ENCODE data around the gene MEGF10. TPM values are rescaled to one million over a fixed set of nuclear protein-coding genes. Genes with fewer than 3 reads are reported as not detected.
A peak's percentile ranks its signal among the peaks of the same experiment; 100 is the strongest.

Gene MEGF10
- total RNA-seq, 2 experiments from 2014 or later, result not detected

DNA sequence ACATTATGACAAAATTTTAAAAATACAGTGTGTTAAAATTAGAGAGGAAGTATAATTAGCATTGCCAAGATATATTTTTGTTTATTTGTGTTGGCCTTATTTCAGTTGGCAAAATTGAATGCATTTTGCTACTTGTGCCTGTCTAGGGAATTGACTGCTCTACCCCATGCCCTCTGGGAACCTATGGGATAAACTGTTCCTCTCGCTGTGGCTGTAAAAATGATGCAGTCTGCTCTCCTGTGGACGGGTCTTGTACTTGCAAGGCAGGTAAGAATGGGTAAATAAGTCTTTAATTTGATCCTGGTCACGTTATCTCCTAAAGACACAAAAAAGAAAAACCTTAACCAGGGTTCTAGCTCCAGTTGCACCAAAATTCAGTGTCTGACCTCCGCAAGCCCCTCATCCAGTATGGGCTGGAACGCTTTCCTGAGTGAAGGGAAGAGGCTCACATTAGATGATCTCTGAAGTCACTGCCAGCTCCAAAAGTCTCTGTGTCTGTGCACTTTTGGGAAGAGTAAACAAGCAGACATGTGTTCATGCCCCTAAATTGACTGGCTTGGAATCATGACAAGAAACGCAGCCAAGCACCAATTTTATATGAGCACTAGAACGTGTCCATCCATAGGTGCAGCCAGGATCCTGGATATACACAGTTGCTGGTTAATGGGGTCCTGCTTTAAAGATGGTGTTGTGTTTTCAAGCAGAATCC, 128.5 kb downstream of the MEGF10 start:
- CTCF ChIA-PET, result no interaction called here
- no peak overlapping the region for H3K27ac Mint-ChIP-seq
- no peaks in the 10 kb centered on the region for H3K27me3 Mint-ChIP-seq
- no peak overlapping the region for H3K4me3 Mint-ChIP-seq
- H3K4me1 Mint-ChIP-seq, result peaks cover 1% of the 10 kb centered on the region
- ATAC-seq (no peak), DNase-seq (no peak)
- intact Hi-C loops (cut with DNase I, micrococcal nuclease), result no loop called here
- no peaks in the 10 kb centered on the region for H3K36me3 Mint-ChIP-seq (ENCODE audit: low read depth)
- POLR2A ChIA-PET, result no interaction called here
- no peaks in the 10 kb centered on the region for H3K9me3 Mint-ChIP-seq (ENCODE audit: low read depth)

- H3K4me1 Mint-ChIP-seq, result peaks cover 1% of the 10 kb centered on the region
- ChIA-PET POLR2A (no interaction called here), CTCF (no interaction called here)
- DNase-seq (no peak), ATAC-seq (no peak)
- H3K27ac Mint-ChIP-seq, result no peak overlapping the region
- H3K9me3 Mint-ChIP-seq (ENCODE audit: low read depth), result no peaks in the 10 kb centered on the region
- intact Hi-C loops (cut with DNase I, micrococcal nuclease), result no loop called here
- H3K36me3 Mint-ChIP-seq (ENCODE audit: low read depth), result no peaks in the 10 kb centered on the region
- no peak overlapping the region for H3K4me3 Mint-ChIP-seq
- no peaks in the 10 kb centered on the region for H3K27me3 Mint-ChIP-seq
Observed at GRCh38 chr5:127419683-127420257, 129.2 kb downstream of the MEGF10 start.

DNA sequence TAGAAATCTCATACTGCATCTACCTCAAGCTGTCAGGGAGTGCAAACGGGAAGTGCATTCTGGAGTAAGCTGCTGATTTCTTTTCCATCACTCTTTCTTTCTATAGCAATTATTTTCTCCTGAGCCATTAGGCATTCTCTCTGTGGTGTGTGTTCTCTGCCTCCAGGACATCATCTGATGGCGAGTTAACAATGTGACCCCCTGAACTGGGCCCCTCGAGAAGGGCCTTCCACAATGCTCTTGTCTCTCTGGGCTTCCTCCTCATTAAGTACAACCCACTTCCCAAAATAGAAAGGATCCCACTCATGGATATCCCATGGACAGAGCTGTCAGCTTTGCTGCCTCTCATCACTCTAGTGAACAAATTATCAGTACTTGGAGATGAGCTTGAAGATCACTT, 130.2 kb downstream of the MEGF10 start:
- ChIA-PET CTCF (no interaction called here), POLR2A (no interaction called here)
- intact Hi-C loops (cut with DNase I, micrococcal nuclease), result no loop called here
- DNase-seq, result no peak
- no peak overlapping the region for H3K4me3 Mint-ChIP-seq
- H3K4me1 Mint-ChIP-seq, result peaks cover 1% of the 10 kb centered on the region
- H3K9me3 Mint-ChIP-seq (ENCODE audit: low read depth), result no peaks in the 10 kb centered on the region
- no peak for ATAC-seq
- no peaks in the 10 kb centered on the region for H3K27me3 Mint-ChIP-seq
- no peak overlapping the region for H3K27ac Mint-ChIP-seq
- no peaks in the 10 kb centered on the region for H3K36me3 Mint-ChIP-seq (ENCODE audit: low read depth)

DNA sequence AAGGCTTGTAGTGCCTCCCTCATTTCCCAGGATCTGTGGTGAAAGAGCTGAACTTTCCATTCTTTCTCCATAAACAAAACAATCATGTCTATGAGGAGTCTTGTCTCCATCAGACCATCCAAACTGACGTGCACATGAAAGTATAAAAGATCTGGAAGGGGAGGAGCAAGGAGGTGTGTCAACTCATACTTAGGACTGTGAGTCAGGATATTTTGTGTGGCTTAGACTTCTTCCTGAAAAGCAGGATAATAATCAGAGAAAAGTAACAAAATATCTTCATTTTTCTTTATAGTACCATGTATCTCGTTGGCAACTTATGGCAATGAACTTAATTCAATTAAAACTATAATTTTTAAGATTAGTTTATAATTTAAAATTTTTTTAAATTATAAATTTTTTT, 130.9 kb downstream of the MEGF10 start:
- no peaks in the 10 kb centered on the region for H3K9me3 Mint-ChIP-seq (ENCODE audit: low read depth)
- DNase-seq, result no peak
- H3K27me3 Mint-ChIP-seq, result no peaks in the 10 kb centered on the region
- peaks cover 1% of the 10 kb centered on the region for H3K4me1 Mint-ChIP-seq
- no peak overlapping the region for H3K4me3 Mint-ChIP-seq
- ATAC-seq, result no peak
- CTCF ChIA-PET, result no interaction called here
- intact Hi-C loops (cut with DNase I, micrococcal nuclease), result no loop called here
- H3K27ac Mint-ChIP-seq, result no peak overlapping the region
- POLR2A ChIA-PET, result no interaction called here
- no peaks in the 10 kb centered on the region for H3K36me3 Mint-ChIP-seq (ENCODE audit: low read depth)

DNA sequence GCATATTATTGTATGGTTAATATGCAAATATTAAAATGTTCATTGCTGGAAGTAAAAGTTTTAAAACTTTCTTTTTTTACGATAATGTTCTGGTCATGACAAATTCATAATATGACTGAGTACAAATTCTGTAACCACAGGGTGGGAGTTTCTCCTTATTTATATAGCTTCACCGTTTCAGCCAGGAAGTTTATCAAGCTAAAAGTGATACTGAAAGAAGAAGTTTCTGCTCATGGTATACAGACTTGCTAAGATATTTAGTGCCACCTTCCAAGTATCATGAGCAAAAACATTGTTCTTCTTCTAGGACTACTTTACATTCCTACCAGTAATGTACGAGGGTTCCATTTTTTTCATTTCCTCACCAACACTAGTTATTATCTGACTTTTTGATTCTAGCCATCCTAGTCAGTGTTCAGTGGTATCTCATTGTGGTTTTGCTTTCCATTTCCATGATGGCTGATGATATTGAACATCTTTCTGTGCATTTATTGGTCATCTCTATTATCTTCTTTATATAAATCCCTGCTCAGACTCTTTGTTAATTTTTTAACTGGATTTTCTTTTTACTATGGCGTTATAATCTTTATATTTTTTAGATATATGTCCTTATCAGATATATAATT, 132.7 kb downstream of the MEGF10 start:
- Mint-ChIP-seq H3K27me3 (no peaks in the 10 kb centered on the region), H3K36me3 (ENCODE audit: low read depth) (no peaks in the 10 kb centered on the region), H3K4me3 (no peak overlapping the region), H3K4me1 (peaks cover 1% of the 10 kb centered on the region), H3K27ac (no peak overlapping the region), H3K9me3 (ENCODE audit: low read depth) (no peaks in the 10 kb centered on the region)
- ChIA-PET CTCF (interaction anchor here (1.3 kb wide), 1 partner anchor 110 kb away, joined by 3 read pairs; no protein-coding TSS in a partner anchor), POLR2A (no interaction called here)
- ATAC-seq (peak; percentile 30), DNase-seq (no peak)
- intact Hi-C loops (cut with DNase I, micrococcal nuclease), result no loop called here

GRCh38 chr5:127425037-127425436, 134.4 kb downstream of the MEGF10 start:
- H3K36me3 Mint-ChIP-seq (ENCODE audit: low read depth), result no peaks in the 10 kb centered on the region
- no peak overlapping the region for H3K4me3 Mint-ChIP-seq
- H3K27me3 Mint-ChIP-seq, result no peaks in the 10 kb centered on the region
- H3K9me3 Mint-ChIP-seq (ENCODE audit: low read depth), result no peaks in the 10 kb centered on the region
- ATAC-seq, result no peak
- ChIA-PET CTCF (no interaction called here), POLR2A (no interaction called here)
- DNase-seq, result no peak
- peaks cover 1% of the 10 kb centered on the region for H3K4me1 Mint-ChIP-seq
- H3K27ac Mint-ChIP-seq, result no peak overlapping the region
- intact Hi-C loops (cut with DNase I, micrococcal nuclease), result no loop called here

GRCh38 chr5:127425868-127426267, 135.3 kb downstream of the MEGF10 start:
- POLR2A ChIA-PET, result no interaction called here
- Mint-ChIP-seq H3K4me1 (peaks cover 1% of the 10 kb centered on the region), H3K27ac (no peak overlapping the region), H3K9me3 (ENCODE audit: low read depth) (no peaks in the 10 kb centered on the region), H3K36me3 (ENCODE audit: low read depth) (no peaks in the 10 kb centered on the region), H3K27me3 (no peaks in the 10 kb centered on the region), H3K4me3 (no peak overlapping the region)
- ATAC-seq, result no peak
- CTCF ChIA-PET, result no interaction called here
- DNase-seq, result no peak
- intact Hi-C loops (cut with DNase I, micrococcal nuclease), result no loop called here

DNA sequence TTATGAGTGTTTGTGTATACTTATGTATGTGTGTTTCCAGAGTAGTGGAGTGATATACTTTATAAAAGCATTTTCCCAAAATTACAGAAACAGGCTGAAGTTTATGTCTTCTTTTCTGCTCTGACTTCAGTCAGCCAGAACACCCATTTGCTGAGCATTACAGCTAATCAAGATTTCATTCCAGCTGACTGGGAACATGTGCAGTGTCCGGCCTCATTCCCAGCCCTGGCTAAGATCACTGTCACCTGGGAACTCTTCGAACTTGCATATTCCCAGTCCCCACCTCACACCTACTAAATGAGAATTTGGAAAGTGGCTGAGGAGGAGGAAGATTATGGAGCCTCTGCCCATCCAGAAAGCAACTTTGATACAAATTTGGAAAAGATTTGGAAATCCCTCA, 136.1 kb downstream of the MEGF10 start:
- Mint-ChIP-seq H3K27ac (no peak overlapping the region), H3K4me1 (peaks cover 1% of the 10 kb centered on the region), H3K4me3 (no peak overlapping the region), H3K9me3 (ENCODE audit: low read depth) (no peaks in the 10 kb centered on the region), H3K36me3 (ENCODE audit: low read depth) (no peaks in the 10 kb centered on the region), H3K27me3 (no peaks in the 10 kb centered on the region)
- intact Hi-C loops (cut with DNase I, micrococcal nuclease), result no loop called here
- POLR2A ChIA-PET, result no interaction called here
- DNase-seq (no peak), ATAC-seq (no peak)
- CTCF ChIA-PET, result no interaction called here

DNA sequence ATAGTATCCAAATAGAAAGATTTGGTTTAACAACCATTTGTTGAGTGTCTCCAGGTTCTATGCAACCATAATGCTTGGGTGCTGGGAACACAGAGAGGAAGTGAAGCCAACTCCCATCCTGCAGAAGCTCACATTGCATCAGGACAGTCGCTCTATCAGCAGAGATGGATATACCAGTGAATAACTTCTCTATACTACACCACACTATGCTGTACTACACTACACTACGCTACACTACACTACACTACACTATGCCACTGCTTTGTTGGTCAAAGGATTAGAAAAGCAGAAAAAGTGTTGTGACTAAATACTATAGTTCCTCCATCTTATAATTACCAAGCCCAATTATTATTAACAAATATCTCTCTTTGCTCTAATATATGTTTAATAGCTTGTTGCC, 137.7 kb downstream of the MEGF10 start:
- H3K9me3 Mint-ChIP-seq (ENCODE audit: low read depth), result no peaks in the 10 kb centered on the region
- ATAC-seq (no peak), DNase-seq (no peak)
- no peaks in the 10 kb centered on the region for H3K4me1 Mint-ChIP-seq
- ChIA-PET POLR2A (no interaction called here), CTCF (no interaction called here)
- no peaks in the 10 kb centered on the region for H3K27me3 Mint-ChIP-seq
- H3K27ac Mint-ChIP-seq, result no peak overlapping the region
- no peaks in the 10 kb centered on the region for H3K36me3 Mint-ChIP-seq (ENCODE audit: low read depth)
- no peak overlapping the region for H3K4me3 Mint-ChIP-seq
- intact Hi-C loops (cut with DNase I, micrococcal nuclease), result no loop called here

DNA sequence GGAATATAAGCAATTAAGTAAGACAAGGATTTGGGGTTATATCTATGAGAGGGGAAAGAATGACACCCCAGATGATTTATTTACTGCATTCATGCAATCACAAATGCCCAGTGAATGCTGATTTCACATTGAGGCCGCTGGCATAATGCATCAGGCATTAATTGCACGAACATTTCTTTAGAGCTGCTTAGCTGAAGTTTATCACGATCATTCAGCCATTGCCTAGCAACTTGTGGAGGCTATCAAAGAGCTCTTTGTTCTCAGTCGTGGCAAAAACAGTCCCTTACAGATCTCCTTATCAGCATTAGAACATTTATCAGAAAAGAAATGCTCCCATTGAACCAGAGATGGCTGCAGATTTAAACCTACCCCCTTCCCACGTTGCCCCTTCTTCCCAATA, 138.2 kb downstream of the MEGF10 start:
- Mint-ChIP-seq H3K4me3 (no peak overlapping the region), H3K36me3 (ENCODE audit: low read depth) (no peaks in the 10 kb centered on the region), H3K27me3 (no peaks in the 10 kb centered on the region), H3K9me3 (ENCODE audit: low read depth) (no peaks in the 10 kb centered on the region), H3K27ac (no peak overlapping the region), H3K4me1 (no peaks in the 10 kb centered on the region)
- no peak for ATAC-seq
- ChIA-PET POLR2A (no interaction called here), CTCF (no interaction called here)
- intact Hi-C loops (cut with DNase I, micrococcal nuclease), result no loop called here
- DNase-seq, result no peak

DNA sequence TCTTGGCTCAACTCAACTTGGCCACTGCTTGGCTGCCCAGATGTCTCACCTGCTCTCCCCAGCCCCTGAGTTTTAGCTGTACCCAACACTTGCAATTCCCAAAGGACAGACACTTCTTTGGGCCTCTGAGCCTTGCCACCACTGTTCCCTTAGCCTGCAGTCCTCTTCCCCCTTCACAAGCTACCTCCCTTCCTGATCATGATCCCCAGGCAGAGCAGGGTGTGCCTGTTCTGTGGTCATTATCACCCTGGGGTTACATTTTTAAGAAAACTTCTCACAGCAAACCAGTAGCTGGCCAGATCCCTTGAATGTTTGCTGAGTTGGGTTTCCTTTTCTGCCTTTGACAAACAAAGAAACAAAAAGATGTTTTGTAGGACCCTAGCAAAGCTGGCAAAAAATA, 139.3 kb downstream of the MEGF10 start:
- H3K27me3 Mint-ChIP-seq, result no peaks in the 10 kb centered on the region

GRCh38 chr5:127430627-127431026, 140.0 kb downstream of the MEGF10 start:
- H3K36me3 Mint-ChIP-seq (ENCODE audit: low read depth), result no peaks in the 10 kb centered on the region
- POLR2A ChIA-PET, result no interaction called here
- no peaks in the 10 kb centered on the region for H3K9me3 Mint-ChIP-seq (ENCODE audit: low read depth)
- intact Hi-C loops (cut with DNase I, micrococcal nuclease), result no loop called here
- CTCF ChIA-PET, result no interaction called here
- H3K4me1 Mint-ChIP-seq, result no peaks in the 10 kb centered on the region
- H3K4me3 Mint-ChIP-seq, result no peak overlapping the region
- no peaks in the 10 kb centered on the region for H3K27me3 Mint-ChIP-seq
- ATAC-seq (no peak), DNase-seq (no peak)
- no peak overlapping the region for H3K27ac Mint-ChIP-seq

More for the DNA sequence above, 139.3 kb downstream of the MEGF10 start:
- no peak overlapping the region for H3K4me3 Mint-ChIP-seq
- DNase-seq (no peak), ATAC-seq (no peak)
- H3K27ac Mint-ChIP-seq, result no peak overlapping the region
- intact Hi-C loops (cut with DNase I, micrococcal nuclease), result no loop called here
- ChIA-PET POLR2A (no interaction called here), CTCF (no interaction called here)
- no peaks in the 10 kb centered on the region for H3K9me3 Mint-ChIP-seq (ENCODE audit: low read depth)
- H3K4me1 Mint-ChIP-seq, result no peaks in the 10 kb centered on the region
- H3K36me3 Mint-ChIP-seq (ENCODE audit: low read depth), result no peaks in the 10 kb centered on the region

Measured in activated CD4-positive, alpha-beta T cell treated with anti-CD3 and anti-CD28 coated beads for 36 hours (primary cell).